GM18508 (cell line): ENCODE results near the gene DNER.

Experiments
- ATAC-seq: cut with Tn5 transposase; IDR thresholded peaks from one replicate; pipeline ENCODE4 v1.9.1; 2021; ENCODE audit warnings: moderate number of reproducible peaks; ENCODE audit not compliant: insufficient read depth, unreplicated experiment

DNER gene

GRCh38 chr2:229673676-229674075 is 40.7 kb downstream of the DNER start:
- no peak for ATAC-seq

GRCh38 chr2:229672021-229672420 is 42.3 kb downstream of the DNER start:
- ATAC-seq = no peak

GRCh38 chr2:229669841-229670240 is 44.5 kb downstream of the DNER start:
- no peak for ATAC-seq

GRCh38 chr2:229666811-229667210 is 47.5 kb downstream of the DNER start:
- no peak for ATAC-seq

- ATAC-seq = no peak
Observed at GRCh38 chr2:229665158-229665557, 49.2 kb downstream of the DNER start.

- no peak for ATAC-seq
Observed at GRCh38 chr2:229661478-229661877, 52.9 kb downstream of the DNER start.

- no peak for ATAC-seq
Observed at GRCh38 chr2:229660951-229661350, 53.4 kb downstream of the DNER start.

- ATAC-seq = no peak
Observed at GRCh38 chr2:229660391-229660790, 54.0 kb downstream of the DNER start.

GRCh38 chr2:229658004-229658403 is 56.4 kb downstream of the DNER start:
- no peak for ATAC-seq

GRCh38 chr2:229654437-229654836 is 59.9 kb downstream of the DNER start:
- ATAC-seq = no peak

GRCh38 chr2:229653531-229653930 is 60.8 kb downstream of the DNER start:
- ATAC-seq = no peak

- no peak for ATAC-seq
Observed at GRCh38 chr2:229652796-229653195, 61.6 kb downstream of the DNER start.

GRCh38 chr2:229650901-229651300 is 63.5 kb downstream of the DNER start:
- ATAC-seq = no peak

GRCh38 chr2:229650059-229650458 is 64.3 kb downstream of the DNER start:
- ATAC-seq = no peak

GRCh38 chr2:229646186-229646723 is 68.1 kb downstream of the DNER start:
- ATAC-seq = no peak

GRCh38 chr2:229642371-229642770 is 72.0 kb downstream of the DNER start:
- no peak for ATAC-seq

GRCh38 chr2:229641676-229642075 is 72.7 kb downstream of the DNER start:
- no peak for ATAC-seq

GRCh38 chr2:229640636-229641035 is 73.7 kb downstream of the DNER start:
- ATAC-seq = no peak

GRCh38 chr2:229636571-229636970 is 77.8 kb downstream of the DNER start:
- ATAC-seq = no peak

GRCh38 chr2:229635371-229635680 is 79.0 kb downstream of the DNER start:
- no peak for ATAC-seq

GRCh38 chr2:229634601-229635370 is 79.6 kb downstream of the DNER start:
- ATAC-seq = no peak

GRCh38 chr2:229633556-229633955 is 80.8 kb downstream of the DNER start:
- no peak for ATAC-seq
